ENCODE results near the gene MCTP1.

MCTP1 gene

GRCh38 chr5:95284572-95285408 is at the start of gene MCTP1:
Gene MCTP1, minus strand, starts transcription at chr5:95285094.
- no peak for DNase-seq

- DNase-seq: no peak
Measured at GRCh38 chr5:95332158-95332557, 47.3 kb upstream of the MCTP1 start.

GRCh38 chr5:95331358-95331757 is 46.5 kb upstream of the MCTP1 start:
- no peak for DNase-seq

GRCh38 chr5:95327211-95327610 is 42.3 kb upstream of the MCTP1 start:
- DNase-seq: no peak

- DNase-seq: no peak
Measured at GRCh38 chr5:95317687-95318086, 32.8 kb upstream of the MCTP1 start.

- no peak for DNase-seq
Measured at GRCh38 chr5:95317085-95317484, 32.2 kb upstream of the MCTP1 start.

GRCh38 chr5:95304711-95305110 is 19.8 kb upstream of the MCTP1 start:
- DNase-seq: no peak

- no peak for DNase-seq
Measured at GRCh38 chr5:95298651-95299050, 13.8 kb upstream of the MCTP1 start.

GRCh38 chr5:95296291-95296690 is 11.4 kb upstream of the MCTP1 start:
- DNase-seq: no peak

GRCh38 chr5:95285409-95285755 is 488 bp upstream of the MCTP1 start:
- DNase-seq: no peak

GRCh38 chr5:95283761-95284571 is 928 bp downstream of the MCTP1 start:
- no peak for DNase-seq

GRCh38 chr5:95283022-95283615 is 1.8 kb downstream of the MCTP1 start:
- DNase-seq: no peak

GRCh38 chr5:95281226-95281625 is 3.7 kb downstream of the MCTP1 start:
- no peak for DNase-seq

- no peak for DNase-seq
Measured at GRCh38 chr5:95280401-95281095, 4.3 kb downstream of the MCTP1 start.

GRCh38 chr5:95274011-95274410 is 10.9 kb downstream of the MCTP1 start:
- no peak for DNase-seq

- no peak for DNase-seq
Measured at GRCh38 chr5:95272316-95272929, 12.5 kb downstream of the MCTP1 start.

- DNase-seq: no peak
Measured at GRCh38 chr5:95262933-95263660, 21.8 kb downstream of the MCTP1 start.

GRCh38 chr5:95261437-95262175 is 23.3 kb downstream of the MCTP1 start:
- no peak for DNase-seq

- DNase-seq: no peak
Measured at GRCh38 chr5:95256991-95257390, 27.9 kb downstream of the MCTP1 start.

GRCh38 chr5:95256446-95256845 is 28.4 kb downstream of the MCTP1 start:
- no peak for DNase-seq

GRCh38 chr5:95252801-95253200 is 32.1 kb downstream of the MCTP1 start:
- DNase-seq: no peak

Data from NCI-H1436 treated with DMSO at 0.1 percent for 48 hours (cell line).